Lung (tissue), 12 donors: ENCODE measurements around the gene TMEM147. TPM values are rescaled to one million over a fixed set of nuclear protein-coding genes. Genes with fewer than 3 reads are reported as not detected.

Experiments used
- ATAC-seq: fragments of 200-7000 bp; cut with Tn5 transposase; one replicate; pipeline ENCODE4 v1.9.1; 2020; ENCODE audit warnings: moderate number of reproducible peaks; ENCODE audit not compliant: insufficient read depth, low FRiP score
- DNase-seq, 3 donors: peaks; one replicate each; pipeline ENCODE4 v3.0.0-alpha.2; 2013 to 2017
- H3K27ac ChIP-seq, 2 donors: one replicate each; pipeline ENCODE4 v1.5.1; 2013; ENCODE audit warnings: mild to moderate bottlenecking in 2 of 2, moderate library complexity in 2 of 2, control low read depth in 1 of 2, inconsistent platforms in 1 of 2, low read depth in 1 of 2, low read length in 1 of 2
- H3K27me3 ChIP-seq, 3 donors: one replicate each; pipeline ENCODE4 v1.5.1; 2013; ENCODE audit warnings: low read length in 2 of 3; ENCODE audit not compliant: control insufficient read depth in 3 of 3, insufficient read depth in 3 of 3
- H3K36me3 ChIP-seq, 4 donors: one replicate each; pipeline ENCODE4 v1.5.1; 2013; ENCODE audit warnings: low read length in 4 of 4, mild to moderate bottlenecking in 1 of 4, moderate library complexity in 1 of 4; ENCODE audit not compliant: control insufficient read depth in 4 of 4, insufficient read depth in 4 of 4
- H3K4me1 ChIP-seq, 5 donors: one replicate each; pipeline ENCODE4 v1.5.1; 2013; ENCODE audit warnings: low read length in 5 of 5, mild to moderate bottlenecking in 2 of 5, moderate library complexity in 1 of 5; ENCODE audit not compliant: control insufficient read depth in 5 of 5, insufficient read depth in 5 of 5
- H3K4me3 ChIP-seq: one replicate; pipeline ENCODE4 v1.5.1; 2013; ENCODE audit warnings: mild to moderate bottlenecking, control low read depth, moderate library complexity
- H3K9ac ChIP-seq, 2 donors: one replicate each; pipeline ENCODE4 v1.5.1; 2013; ENCODE audit warnings: low read length in 2 of 2, control low read depth in 1 of 2; ENCODE audit not compliant: insufficient read depth in 1 of 2
- H3K9me3 ChIP-seq, 4 donors: one replicate each; pipeline ENCODE4 v1.5.1; 2013; ENCODE audit warnings: low read length in 3 of 4, mild to moderate bottlenecking in 1 of 4, moderate library complexity in 1 of 4; ENCODE audit not compliant: control insufficient read depth in 4 of 4, insufficient read depth in 3 of 4
- CTCF ChIP-seq: IDR thresholded peaks from 2 replicates; pipeline ENCODE4 v1.5.1; 2012; ENCODE audit warnings: mild to moderate bottlenecking; ENCODE audit errors: control extremely low read depth, extremely low read depth
- WGBS, 2 donors: extraction: QIAGEN DNeasy Blood & Tissue Kit; methylation state at CpG; one replicate each; pipeline ENCODE4 v1.1.7; 2013; 5-methylcytosine and 5-hydroxymethylcytosine counted together
- polyA plus RNA-seq, 2 donors: library from polyadenylated mRNA; stranded (reverse); fragments of 200-250 nt; gene quantifications; one replicate each; pipeline ENCODE4 v1.2.1, GENCODE V29; 2013
- total RNA-seq, 2 donors: library from RNA; depleted of rRNA in 1 of 2; stranded (reverse); fragments of >200 nt in 1 of 2; gene quantifications; one replicate each; pipeline ENCODE4 v1.2.1, GENCODE V29; 2014 to 2021
- donor health status: control.
- donor health status: control.
- donor health status: Bipolar disorder and iron deficiency.
- donor health status: healthy.
- donor health status: DM: yes; HTN: yes; CAD: no.

Gene TMEM147
- total and polyA plus RNA-seq, 4 donors = 39.0 to 167 (median 124) TPM

DNA sequence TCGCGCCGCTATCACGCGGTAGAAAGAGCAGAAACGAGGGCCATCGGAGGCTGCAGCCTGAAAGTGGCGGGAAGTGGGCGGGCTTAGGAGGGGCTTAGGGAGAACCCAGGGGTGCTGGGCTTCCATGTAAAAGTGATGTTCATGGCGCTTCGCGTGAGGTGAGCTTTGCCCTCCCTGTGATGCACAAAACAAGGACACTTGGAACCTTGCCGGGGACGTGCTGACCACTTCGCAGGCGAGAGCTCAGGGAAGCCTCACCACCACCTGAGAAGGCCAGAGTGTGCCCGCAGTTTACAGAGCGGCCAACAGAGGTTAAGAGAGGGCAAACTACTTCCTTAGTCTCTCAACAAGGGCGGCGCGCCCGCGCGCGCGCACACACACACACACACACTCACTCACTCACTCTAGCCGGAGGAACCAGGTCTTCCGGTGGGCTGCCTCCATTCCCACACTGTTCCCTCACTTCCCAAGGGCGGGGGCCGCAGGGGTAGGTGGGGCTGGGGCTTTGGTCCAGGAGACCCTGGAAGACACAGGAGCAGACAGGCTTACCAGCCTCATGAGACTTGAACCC is 11.5 kb upstream of the TMEM147 start:
- DNase-seq = peak; percentile 38 to 73 (median 64)
- H3K9me3 ChIP-seq = peaks cover 0 to 1% (median 0%) of the 10 kb centered on the region in 4 donors
- H3K27me3 ChIP-seq = peaks cover 3 to 32% (median 8%) of the 10 kb centered on the region in 3 donors
- no peak overlapping the region for H3K9ac ChIP-seq
- H3K36me3 ChIP-seq = no peaks in the 10 kb centered on the region
- no peak overlapping the region for H3K27ac ChIP-seq
- ATAC-seq = no peak
- TF ChIP-seq CTCF = no peak
- H3K4me1 ChIP-seq = peaks cover 0 to 7% (median 5%) of the 10 kb centered on the region in 5 donors
- no peak overlapping the region for H3K4me3 ChIP-seq
- 1 to 2% methylated on average over 30 of the region's 30 CpGs for WGBS, 2 donors

DNA sequence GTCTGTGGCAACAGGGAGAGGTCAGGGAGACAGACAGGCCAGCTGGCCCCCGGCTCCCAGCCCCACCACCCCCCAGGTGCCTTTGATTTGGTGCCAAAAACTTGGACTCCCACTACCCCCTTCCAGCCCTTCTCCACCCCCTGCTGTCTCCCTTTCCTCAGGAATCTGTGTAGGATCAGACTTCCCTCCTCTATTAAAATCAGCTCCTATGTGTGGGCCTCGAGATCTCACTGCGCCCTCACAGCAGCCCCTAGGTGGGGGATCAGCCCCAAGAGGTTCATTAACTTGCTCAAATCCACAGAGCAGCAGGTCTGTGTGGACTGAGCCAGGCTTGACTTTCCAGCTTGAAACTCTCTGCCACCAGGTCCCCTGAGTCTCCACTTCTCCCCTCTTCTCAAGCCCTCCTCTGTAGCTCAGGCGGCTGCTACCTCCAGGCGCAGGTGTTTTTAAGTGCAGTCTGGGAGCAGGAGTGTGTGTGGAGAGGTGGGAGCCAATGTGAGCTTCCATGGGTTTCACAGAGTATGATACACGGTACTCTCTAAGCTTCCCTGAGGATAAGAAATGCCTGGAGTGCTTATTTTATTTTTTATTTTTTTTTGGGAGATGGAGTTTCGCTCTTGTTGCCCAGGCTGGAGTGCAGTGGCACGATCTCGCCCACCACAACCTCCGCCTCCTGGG is 10.5 kb upstream of the TMEM147 start:
- WGBS, 2 donors = 66 to 82% methylated on average over 10 of the region's 10 CpGs
- Histone ChIP-seq H3K9ac (no peak overlapping the region), H3K9me3 (peaks cover 0 to 1% (median 0%) of the 10 kb centered on the region in 4 donors), H3K27ac (no peak overlapping the region), H3K4me3 (no peak overlapping the region), H3K27me3 (peaks cover 3 to 32% (median 8%) of the 10 kb centered on the region in 3 donors), H3K36me3 (no peaks in the 10 kb centered on the region), H3K4me1 (peaks cover 0 to 7% (median 5%) of the 10 kb centered on the region in 5 donors)
- TF ChIP-seq CTCF = no peak
- ATAC-seq (no peak), DNase-seq (no peak)

- H3K4me3 ChIP-seq = no peak overlapping the region
- peaks cover 0 to 4% (median 2%) of the 10 kb centered on the region in 3 donors for H3K27me3 ChIP-seq
- H3K27ac ChIP-seq = no peak overlapping the region
- no peaks in the 10 kb centered on the region for H3K36me3 ChIP-seq
- 82 to 86% methylated on average over 6 of the region's 6 CpGs for WGBS, 2 donors
- no peak for ATAC-seq
- H3K9me3 ChIP-seq = peaks cover 0 to 1% (median 0%) of the 10 kb centered on the region in 4 donors
- DNase-seq = no peak
- H3K4me1 ChIP-seq = peaks cover 0 to 4% (median 1%) of the 10 kb centered on the region in 5 donors
- no peak overlapping the region for H3K9ac ChIP-seq
- no peak for TF ChIP-seq CTCF
Observed at GRCh38 chr19:35539314-35539713, 6.1 kb upstream of the TMEM147 start.
